Activated CD8-positive, alpha-beta memory T cell treated with anti-CD3 and anti-CD28 coated beads for 24 hours (primary cell): ENCODE results near the gene SETD2.
"Not testable (repeated sequence)": the region's sequence is repeated elsewhere in the genome, so short reads cannot be mapped to it uniquely, and the experiment has no call there.

ENCODE experiments used
- DNase-seq: peaks from one replicate; pipeline ENCODE4 v3.0.0-alpha.2; 2020

SETD2 gene

DNA sequence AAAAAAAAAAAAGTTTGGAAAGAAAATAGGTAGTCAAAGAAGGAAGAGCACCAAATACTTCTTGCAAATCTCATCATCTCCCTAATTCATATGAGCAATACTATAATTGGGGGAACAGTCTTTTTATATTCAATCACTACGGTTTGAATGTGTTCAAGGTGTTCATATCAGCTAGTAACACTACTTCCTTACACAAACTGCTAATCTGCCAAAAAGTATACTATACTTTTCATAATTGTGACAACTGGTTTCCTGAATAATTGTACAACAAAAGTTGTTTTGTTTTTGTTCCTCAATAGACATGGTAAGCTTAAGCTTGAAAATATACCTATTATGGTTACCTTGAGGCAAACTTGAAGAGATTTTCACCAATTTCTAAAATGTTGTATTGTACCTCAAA is 12.1 kb downstream of the SETD2 start:
- no peak for DNase-seq

DNA sequence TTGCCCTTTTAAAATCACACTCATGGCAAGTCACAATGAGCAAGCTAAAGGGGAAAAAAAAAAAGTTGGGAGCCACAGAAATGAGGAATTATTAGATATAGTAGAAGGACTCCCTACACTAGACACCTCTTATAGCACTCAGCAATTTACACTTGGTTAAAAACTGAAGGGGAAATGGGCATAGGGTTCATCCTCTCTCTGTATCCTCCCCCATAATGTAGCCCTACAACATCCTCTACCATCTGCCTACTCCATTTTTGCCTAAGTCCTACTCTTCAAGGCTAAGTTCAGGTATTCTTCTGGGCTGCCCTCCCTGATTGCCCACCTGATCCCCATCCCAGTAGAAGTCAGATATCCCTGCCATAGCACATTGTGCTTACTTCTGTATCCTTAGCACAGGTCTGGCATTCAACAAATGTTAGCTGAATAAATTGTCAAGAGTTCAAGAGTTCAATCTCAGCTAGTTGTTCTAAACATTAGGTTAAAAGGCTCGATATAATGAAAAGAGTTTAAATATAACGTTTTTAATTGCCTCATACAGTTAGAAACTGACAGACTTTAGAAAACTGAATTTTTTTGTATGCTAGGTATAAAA is 14.5 kb downstream of the SETD2 start:
- DNase-seq, result no peak

DNA sequence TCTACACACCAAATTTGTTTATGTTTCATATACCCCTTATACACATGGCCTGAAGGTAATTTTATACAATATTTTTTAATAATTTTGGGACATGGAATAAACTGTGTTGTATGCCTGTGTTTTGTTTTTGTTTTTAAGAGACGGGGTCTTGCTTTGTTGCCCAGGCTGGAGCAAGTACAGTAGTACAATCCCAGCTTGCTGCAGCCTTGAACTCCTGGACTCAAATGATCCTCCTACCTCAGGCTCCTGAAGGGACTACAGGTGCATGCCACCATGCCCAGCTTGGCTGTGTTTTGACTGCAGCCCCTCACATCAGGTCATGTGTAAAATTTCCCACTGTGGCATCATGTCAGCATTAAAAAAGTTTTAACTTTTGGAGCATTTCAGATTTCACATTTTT is 18.6 kb downstream of the SETD2 start:
- DNase-seq, result no peak

DNA sequence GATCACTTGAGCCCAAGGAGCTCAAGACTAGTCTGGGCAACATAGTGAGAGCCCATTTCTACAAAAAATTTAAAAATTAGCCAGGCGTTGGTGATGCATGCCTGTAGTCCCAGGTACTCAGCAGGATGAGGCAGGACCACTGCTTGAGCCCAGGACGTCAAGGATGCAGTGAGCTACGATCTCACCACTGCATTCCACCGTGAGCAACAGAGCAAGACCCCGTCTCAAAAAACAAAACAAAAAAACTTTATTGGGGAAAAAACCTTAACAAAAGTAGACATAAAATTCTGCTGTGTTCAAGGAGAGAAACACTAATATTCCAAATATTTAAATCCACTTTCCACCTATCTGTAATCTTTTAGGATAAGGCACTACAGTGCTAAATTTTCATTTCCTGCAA is 20.8 kb downstream of the SETD2 start:
- no peak for DNase-seq

DNA sequence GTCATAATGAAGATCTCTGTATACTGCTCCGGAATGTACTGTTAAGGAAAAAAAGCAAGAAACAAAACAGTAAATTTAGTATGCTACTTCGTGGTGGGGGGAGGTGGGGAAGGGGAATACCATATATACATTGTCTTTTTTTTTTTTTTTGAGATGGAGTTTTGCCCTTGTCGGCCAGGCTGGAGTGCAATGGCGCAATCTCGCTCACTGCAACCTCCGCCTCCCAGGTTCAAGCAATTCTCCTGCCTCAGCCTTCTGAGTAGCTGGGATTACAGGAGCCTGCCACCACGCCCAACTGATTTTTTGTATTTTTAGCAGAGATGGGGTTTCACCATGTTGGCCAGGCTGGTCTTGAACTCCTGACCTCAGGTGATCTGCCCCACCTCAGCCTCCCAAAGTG is 21.4 kb downstream of the SETD2 start:
- not testable (repeated sequence) for DNase-seq

DNA sequence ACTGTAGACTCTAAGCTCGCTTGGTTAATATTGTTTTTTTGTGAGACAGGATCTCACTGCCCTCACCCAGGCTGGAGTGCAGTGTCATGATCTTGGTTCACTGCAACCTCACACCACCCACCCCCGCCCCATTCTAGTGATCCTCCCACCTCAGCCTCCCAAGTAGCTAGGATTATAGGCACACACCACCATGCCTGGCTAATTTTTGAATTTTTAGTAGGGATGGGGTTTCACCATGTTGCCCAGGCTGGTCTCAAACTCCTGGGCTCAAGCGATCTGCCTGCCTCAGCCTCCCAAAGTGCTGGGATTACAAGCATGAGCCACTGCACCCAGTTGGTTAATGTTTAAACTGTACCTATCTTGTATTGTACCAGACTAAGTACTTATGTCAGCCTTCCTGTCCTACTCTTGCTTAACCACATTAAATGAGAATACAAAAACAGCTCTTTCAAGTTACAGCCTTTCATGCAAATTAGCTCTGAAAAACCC is 22.9 kb downstream of the SETD2 start:
- not testable (repeated sequence) for DNase-seq

DNA sequence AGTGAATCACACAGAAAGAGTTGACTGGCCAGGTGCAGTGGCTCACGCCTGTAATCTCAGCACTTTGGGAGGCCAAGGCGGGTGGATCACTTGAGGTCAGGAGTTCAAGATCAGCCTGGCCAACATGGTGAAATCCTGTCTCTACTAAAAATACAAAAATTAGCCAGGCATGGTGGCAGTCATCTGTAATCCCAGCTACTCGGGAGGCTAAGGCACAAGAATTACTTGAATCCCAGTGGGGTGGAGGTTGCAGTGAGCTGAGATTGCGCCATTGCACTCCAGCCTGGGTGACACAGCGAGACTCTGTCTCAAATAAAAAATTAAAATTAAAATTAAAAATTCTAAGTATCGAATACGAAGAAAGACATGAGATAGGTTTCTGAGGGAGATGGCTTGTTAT is 23.4 kb downstream of the SETD2 start:
- not testable (repeated sequence) for DNase-seq

DNA sequence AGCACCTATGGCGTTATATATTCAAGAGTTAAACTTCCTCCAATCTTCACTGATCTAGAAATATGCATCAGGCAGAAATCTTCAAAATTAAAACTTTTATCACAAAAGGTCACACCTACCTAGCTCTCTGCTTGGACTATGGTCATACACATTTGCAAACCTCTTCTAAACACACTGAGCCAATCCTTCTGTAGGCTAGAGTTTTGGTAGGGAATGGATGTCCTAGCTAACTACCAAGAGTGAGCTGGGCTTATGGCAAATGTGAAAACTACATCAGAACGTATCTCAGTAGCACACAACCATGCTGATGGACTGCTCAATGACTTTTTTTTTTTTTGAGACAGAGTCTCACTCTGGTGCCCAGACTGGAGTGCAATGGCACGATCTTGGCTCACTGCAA is 29.6 kb downstream of the SETD2 start:
- DNase-seq, result no peak

DNA sequence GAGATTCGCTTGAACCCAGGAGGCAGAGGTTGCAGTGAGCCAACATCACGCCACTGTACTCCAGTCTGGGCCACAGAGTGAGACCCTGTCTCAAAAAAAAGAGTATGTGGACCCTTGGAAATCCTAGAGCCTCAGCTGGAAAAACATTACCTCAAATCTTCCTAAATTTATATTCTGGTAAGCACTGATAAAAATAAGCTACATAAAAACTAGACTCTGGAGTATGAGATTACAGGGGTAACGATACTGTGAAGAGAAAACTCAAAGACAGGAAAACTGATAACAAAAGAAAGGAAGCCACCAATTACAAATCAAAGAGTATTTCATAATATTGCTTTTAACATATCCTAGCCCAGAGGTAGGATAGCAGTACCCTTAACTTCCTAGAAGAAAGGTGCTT is 30.3 kb downstream of the SETD2 start:
- no peak for DNase-seq

DNA sequence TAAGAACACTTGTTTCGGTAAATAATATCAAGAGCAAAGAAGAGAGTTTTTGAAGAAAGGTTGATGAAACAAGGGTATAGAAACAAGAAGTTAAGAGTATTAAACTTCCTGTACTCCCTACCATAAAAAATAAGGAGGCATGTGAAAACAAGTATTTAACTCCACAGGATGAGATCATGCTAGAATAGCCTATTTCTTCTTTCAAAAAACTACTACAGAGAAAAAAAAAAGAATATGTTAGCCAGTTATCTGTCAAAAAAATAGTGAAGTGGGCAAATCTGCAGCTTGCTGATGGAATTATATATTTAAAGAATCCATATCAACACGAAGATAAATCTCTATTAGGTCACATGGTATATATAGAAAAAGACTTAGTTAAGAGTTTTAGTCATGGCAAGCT is 33.4 kb downstream of the SETD2 start:
- DNase-seq, result no peak

DNA sequence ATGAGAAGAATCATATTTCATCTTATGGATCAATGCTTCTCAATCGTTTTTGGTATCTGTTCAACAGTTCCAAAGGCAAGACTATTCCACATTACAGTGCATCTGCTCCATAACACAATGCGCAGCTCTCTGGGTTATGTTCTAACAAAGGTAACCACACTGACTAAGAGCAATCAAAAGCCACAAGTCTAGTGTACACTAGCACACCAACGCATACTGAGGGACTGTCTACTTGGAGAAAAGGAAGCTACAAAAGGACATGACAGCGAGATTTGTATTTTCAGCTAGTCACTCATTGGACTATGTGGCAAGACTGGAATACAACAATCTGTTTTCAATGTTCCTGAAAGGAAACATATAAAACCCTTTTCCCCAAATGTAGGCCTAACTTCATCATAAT is 35.8 kb downstream of the SETD2 start:
- no peak for DNase-seq

DNA sequence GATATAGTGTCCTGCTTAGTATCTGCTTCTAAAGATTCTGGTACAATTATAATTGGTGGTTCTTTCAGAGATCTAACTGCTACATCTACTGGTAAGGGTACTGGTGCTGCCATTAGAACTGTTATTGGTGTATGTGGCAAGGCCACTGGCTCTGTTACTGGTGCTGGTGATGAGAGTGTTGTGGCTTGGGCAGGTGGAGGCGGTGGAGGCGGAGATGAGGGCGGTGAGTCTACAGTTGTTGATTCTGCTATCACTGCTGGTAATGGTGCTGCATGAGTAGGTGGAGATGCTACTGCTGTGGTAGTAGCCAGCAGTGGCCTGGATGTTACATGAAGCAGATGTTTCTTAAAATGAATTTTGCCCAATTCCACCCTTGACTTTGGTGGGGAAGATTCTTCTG is 40.1 kb downstream of the SETD2 start:
- DNase-seq, result no peak

DNA sequence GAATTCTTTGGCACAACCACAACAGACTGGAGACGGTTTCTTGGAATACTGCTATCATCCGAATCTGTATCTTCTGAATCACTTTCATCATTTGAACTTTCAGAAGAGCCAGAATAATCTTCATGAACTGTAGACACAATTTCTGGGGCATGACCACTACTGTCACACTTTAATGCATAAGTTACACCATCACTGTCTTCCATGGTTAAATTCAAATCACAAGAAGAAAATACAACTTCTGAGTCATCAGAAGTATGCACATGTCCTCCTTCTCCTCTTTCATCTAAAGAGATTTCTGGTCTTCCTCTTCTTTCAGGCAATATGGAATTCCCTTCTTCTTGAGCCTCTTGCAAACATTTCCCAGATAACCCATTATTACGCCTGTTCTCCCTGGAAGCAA is 42.5 kb downstream of the SETD2 start:
- DNase-seq, result no peak

DNA sequence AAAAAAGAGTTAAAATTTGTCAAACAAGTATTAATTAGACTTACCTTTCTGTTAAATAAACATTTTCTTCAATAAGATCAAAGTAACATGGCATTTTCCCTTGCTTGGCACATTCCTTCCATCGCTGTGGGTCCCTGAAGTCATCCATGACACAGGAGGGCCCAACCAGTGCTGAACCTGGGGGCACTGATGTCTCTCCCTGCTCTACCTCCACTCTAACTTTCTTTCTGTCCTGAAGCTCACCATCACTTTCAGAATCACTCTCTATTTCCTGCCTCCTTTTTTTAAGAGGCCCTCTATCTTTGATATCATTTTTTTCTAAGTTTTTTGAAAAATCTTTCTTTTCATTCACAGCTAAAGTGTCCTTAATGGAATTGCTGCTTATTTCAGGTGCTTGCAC is 43.8 kb downstream of the SETD2 start:
- no peak for DNase-seq

DNA sequence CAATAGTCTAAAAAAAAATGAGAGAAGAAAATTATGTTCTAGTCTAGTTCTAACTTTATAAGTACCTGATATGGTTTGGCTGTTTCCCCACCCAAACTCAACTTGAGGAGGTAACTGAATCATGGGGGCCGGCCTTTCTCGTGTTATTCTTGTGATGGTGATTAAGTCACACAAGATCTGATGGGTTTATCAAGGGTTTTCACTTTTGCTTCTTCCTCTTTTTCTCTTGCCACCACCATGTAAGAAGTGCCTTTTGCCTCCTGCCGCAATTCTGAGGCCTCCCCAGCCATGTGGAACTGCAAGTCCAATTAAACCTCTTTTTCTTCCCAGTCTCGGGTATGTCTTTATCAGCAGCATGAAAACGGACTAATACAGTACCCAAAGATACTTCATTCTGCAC is 44.5 kb downstream of the SETD2 start:
- DNase-seq, result not testable (repeated sequence)

DNA sequence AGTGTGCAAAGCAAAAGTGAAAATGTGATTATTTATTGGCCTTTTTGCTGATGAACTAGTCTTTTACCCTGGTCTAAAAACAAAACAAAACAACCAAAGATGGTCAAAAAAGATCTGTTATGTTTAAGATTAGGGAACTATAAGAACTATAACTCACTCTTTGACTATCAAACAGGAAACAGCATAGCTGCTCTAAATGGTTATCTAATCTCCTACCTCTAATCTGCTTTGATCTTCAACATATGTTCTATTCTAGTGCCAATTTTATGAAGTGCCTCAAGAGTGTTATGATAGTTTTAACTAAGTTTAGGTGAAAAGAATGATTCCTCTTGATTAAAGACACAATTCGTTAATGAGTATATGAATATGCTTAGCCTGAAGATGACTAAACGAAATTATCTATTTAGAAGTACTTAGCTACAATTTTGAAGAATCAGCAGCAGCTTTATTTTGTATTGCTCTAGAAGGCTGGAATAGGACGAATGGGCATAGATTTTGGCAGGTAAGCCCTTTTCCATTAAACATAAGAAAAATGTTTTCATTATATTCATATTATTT is 46.0 kb downstream of the SETD2 start:
- no peak for DNase-seq

DNA sequence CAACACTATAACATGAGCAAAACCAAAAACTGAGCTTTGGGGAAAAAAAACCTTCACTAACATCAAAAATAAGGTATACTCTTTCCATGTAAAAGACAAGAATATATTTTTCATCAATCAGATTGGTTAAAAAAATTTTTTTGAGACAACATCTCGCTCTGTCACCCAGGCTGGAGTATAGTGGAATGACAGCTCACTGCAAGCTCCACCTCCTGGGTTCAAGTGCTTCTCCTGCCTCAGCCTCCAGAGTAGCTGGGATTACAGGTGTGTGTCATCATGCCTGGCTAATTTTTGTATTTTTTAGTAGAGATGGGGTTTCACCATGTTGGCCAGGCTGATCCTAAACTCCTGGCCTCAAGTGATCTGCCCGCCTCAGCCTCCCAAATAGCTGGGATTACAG is 48.4 kb downstream of the SETD2 start:
- not testable (repeated sequence) for DNase-seq

DNA sequence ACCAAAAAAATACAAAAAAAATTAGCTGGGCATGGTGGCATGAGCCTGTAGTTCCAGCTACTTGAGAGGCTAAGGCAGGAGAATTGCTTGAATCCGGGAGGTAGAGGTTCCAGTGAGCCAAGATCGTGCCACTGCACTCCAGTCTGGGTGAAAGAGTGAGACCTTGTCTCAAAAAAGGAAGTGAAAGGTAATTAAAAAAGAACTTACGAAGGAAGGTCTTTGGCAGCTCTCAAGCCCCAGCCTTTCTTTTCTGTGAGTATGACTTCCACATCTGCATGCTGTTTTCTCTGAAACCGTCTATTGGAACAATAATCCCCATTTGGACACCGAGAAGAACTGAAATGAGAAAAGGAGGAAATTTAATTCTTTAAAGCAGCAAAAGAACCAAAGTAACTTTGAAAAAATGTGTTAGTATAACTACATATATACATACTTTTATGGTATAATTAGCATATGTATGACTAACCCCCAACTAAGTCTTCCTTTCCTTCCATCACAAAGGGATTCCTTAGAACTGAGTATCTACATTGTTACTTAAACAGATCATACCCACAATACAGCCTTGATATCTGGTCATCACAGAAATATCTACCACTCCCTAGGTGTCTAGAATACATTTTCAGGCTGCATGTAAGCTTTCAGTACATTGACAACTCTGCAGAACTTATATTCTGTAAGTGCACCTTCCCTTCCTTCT is 50.1 kb downstream of the SETD2 start:
- DNase-seq, result no peak

DNA sequence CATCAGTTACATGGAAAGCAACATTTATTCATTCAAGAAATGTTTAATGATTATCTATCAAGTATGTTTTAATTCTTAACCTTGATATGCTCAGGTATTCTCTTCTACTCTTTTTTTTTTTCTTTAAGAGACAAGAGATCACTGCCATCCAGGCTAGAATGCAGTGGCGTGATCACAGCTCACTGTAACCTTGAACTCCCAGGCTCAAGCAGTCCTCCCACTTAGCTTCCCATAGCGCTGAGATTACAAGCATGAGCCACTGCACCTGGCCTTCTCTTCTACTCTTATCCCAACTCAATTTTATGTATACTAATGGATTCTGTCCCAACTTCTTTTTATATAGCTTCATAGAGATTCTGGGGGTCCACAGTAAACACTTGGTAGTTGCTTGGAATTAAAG is 50.9 kb downstream of the SETD2 start:
- no peak for DNase-seq

DNA sequence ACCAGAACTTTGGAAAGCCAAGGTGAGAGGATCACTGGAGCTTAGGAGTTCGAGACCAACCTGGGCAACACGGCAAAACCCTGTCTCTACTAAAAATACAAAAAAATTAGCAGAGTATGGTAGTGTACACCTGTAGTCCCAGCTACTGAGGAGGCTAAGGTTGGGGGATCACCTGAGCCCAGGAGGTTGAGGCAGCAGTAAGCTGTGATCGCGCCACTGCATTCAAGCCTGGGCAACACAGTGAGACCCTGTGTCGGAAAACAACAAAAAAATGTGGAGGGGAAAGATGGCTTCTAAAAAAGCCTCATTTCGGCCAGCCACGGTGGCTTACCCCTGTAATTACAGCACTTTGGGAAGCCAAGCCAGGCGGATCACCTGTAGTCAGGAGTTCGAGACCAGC is 54.5 kb downstream of the SETD2 start:
- DNase-seq, result no peak

DNA sequence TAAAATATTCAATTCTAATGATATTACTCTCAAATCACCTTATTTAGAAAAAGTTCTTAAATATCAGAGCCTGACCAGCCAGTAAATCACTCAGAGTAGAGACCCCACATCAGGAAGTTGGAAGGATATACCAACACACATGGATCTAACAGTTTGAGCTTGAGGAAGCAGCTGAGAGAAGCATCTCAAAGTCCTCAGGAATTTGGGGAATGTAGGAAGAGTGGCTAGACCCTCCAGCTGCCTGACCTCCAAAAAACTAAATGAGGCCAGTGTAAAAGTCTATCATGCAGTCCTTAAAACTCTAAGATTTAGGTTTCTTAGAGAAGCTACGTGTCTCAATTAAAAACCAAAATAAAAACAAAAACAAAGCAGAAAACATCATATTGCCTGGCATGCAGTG is 55.4 kb downstream of the SETD2 start:
- no peak for DNase-seq

DNA sequence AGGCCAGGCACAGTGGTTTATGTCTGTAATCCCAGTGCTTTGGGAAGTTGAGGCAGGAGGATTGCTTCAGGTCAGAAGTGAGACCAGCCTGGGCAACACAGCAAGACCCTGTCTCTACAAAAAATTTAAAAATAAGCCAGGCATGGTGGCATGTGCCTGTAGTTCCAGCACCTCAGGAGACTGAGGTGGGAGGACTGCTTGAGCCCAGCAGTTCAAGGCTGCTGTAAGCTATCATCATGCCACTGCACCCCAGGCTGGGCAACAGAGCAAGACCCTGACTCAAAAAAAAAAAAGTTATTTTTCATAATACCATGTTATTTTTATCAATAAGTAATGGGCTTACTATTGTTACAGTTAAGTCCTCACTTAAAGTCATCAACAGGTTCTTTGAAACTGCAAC is 59.7 kb downstream of the SETD2 start:
- no peak for DNase-seq

DNA sequence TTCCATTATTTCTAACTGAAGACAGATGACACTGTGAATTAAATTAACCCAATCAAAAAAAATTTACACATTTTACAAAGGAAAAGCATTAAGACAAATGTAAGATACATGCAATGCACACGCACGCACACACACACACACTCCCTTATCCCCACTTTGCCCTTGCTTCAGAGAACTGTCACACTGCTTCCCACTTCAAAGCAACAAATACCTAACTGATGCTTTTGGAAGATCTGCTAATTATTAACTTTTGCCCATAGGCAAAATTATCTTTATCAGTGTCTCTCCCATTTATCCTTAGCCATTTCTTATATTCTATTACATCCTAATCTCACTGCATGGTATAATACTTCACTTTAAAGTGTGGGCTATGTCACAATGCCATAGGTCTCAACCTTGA is 60.3 kb downstream of the SETD2 start:
- DNase-seq, result no peak

DNA sequence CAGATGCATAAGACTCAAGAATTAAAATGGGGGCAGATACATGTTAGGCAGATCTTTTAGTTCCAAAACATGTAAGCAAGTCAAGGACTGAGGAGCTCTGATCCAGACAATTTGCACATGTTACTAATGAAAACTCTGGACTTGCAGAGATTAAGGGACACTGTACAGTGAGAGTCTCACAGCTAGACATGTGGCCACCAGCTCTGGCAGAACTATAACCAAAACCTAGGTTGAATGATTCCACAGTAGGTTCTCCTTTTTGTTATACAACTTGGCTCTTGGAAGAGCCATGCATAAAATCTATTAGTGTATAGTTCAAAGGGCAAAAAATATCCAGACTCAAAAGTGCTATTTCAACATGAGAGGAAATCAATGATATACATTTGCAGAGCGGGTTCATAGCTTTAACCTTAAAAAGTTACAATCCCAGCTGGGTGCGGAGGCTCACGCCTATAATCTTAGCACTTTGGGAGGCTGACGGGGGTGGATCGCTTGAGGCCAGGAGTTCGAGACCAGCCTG is 61.8 kb downstream of the SETD2 start:
- DNase-seq, result no peak

DNA sequence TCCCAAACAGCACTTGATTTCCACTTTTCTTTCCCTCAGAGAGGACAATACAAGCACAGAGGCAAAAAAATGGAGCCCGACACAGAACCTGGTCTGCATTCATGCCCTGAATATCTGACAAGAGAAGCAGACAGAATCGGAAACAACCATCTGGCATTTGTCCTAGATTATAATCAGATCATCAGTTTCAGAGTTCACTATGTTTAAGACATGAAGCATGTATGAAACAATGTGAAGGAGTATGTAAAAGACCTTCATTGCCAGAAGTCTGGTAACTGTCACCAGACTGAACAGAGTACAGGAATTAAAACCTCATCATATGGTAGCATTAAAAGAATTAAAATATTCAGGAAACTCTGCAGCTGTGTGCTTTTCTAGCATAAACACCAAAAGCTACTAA is 65.0 kb downstream of the SETD2 start:
- DNase-seq, result no peak
